Ectodermal cell (in vitro differentiated cells): ENCODE results near the gene FBXW11.

ENCODE experiments used
- H3K27ac ChIP-seq: 2 replicates; pipeline ENCODE4 v1.7.0; 2013; ENCODE audit warnings: mild to moderate bottlenecking, low read depth, low read length; ENCODE audit not compliant: insufficient read depth, poor library complexity, severe bottlenecking
- H3K27me3 ChIP-seq: 2 replicates; pipeline ENCODE4 v1.7.0; 2013; ENCODE audit warnings: mild to moderate bottlenecking, low read length; ENCODE audit not compliant: insufficient read depth, control insufficient read depth, poor library complexity, severe bottlenecking
- H3K36me3 ChIP-seq: one replicate; pipeline ENCODE4 v1.7.0; 2013; ENCODE audit warnings: low read length; ENCODE audit not compliant: control insufficient read depth, insufficient read depth
- H3K4me1 ChIP-seq: one replicate; pipeline ENCODE4 v1.7.0; 2013; ENCODE audit warnings: low read length; ENCODE audit not compliant: control insufficient read depth, insufficient read depth
- H3K4me3 ChIP-seq: 2 replicates; pipeline ENCODE4 v1.7.0; 2013; ENCODE audit warnings: low read depth, low read length, control low read depth; ENCODE audit not compliant: insufficient read depth
- H3K9me3 ChIP-seq: 2 replicates; pipeline ENCODE4 v1.7.0; 2013; ENCODE audit warnings: mild to moderate bottlenecking, low read length, moderate library complexity; ENCODE audit not compliant: control insufficient read depth
- WGBS, 2 experiments: methylation state at CpG; one replicate each; pipeline ENCODE4 v1.1.7; 2013; ENCODE audit warnings: missing lambda C conversion rate in 2 of 2; 5-methylcytosine and 5-hydroxymethylcytosine counted together

The FBXW11 gene

GRCh38 chr5:172048170-172048422 lies 41.7 kb upstream of the FBXW11 start:
- Histone ChIP-seq H3K4me3 (no peak overlapping the region), H3K27ac (no peak overlapping the region), H3K4me1 (no peaks in the 10 kb centered on the region), H3K36me3 (no peaks in the 10 kb centered on the region), H3K27me3 (no peaks in the 10 kb centered on the region), H3K9me3 (no peaks in the 10 kb centered on the region)
- WGBS, 2 experiments: 78 to 89% methylated on average over 1 of the region's 1 CpG

- 95 to 97% methylated on average over 4 of the region's 4 CpGs for WGBS, 2 experiments
- H3K4me1 ChIP-seq: no peaks in the 10 kb centered on the region
- no peaks in the 10 kb centered on the region for H3K9me3 ChIP-seq
- no peak overlapping the region for H3K4me3 ChIP-seq
- no peaks in the 10 kb centered on the region for H3K27me3 ChIP-seq
- H3K36me3 ChIP-seq: no peaks in the 10 kb centered on the region
- H3K27ac ChIP-seq: no peak overlapping the region
Observed at GRCh38 chr5:172046593-172046992, 40.2 kb upstream of the FBXW11 start.

GRCh38 chr5:172045315-172045632 lies 38.8 kb upstream of the FBXW11 start:
- no peaks in the 10 kb centered on the region for H3K27me3 ChIP-seq
- no peak overlapping the region for H3K4me3 ChIP-seq
- 88 to 92% methylated on average over 7 of the region's 7 CpGs for WGBS, 2 experiments
- H3K27ac ChIP-seq: no peak overlapping the region
- H3K9me3 ChIP-seq: no peaks in the 10 kb centered on the region
- H3K4me1 ChIP-seq: no peaks in the 10 kb centered on the region
- no peaks in the 10 kb centered on the region for H3K36me3 ChIP-seq

GRCh38 chr5:172044631-172045314 lies 38.3 kb upstream of the FBXW11 start:
- no peaks in the 10 kb centered on the region for H3K4me1 ChIP-seq
- WGBS, 2 experiments: 85 to 87% methylated on average over 14 of the region's 14 CpGs
- no peak overlapping the region for H3K4me3 ChIP-seq
- no peaks in the 10 kb centered on the region for H3K9me3 ChIP-seq
- no peaks in the 10 kb centered on the region for H3K27me3 ChIP-seq
- H3K27ac ChIP-seq: no peak overlapping the region
- H3K36me3 ChIP-seq: no peaks in the 10 kb centered on the region

GRCh38 chr5:172043865-172044264 lies 37.4 kb upstream of the FBXW11 start:
- no peaks in the 10 kb centered on the region for H3K36me3 ChIP-seq
- no peaks in the 10 kb centered on the region for H3K9me3 ChIP-seq
- H3K27me3 ChIP-seq: no peaks in the 10 kb centered on the region
- no peak overlapping the region for H3K4me3 ChIP-seq
- WGBS, 2 experiments: 93 to 95% methylated on average over 13 of the region's 13 CpGs
- H3K27ac ChIP-seq: no peak overlapping the region
- H3K4me1 ChIP-seq: no peaks in the 10 kb centered on the region

- Histone ChIP-seq H3K27me3 (no peaks in the 10 kb centered on the region), H3K36me3 (no peaks in the 10 kb centered on the region), H3K27ac (no peak overlapping the region), H3K9me3 (no peaks in the 10 kb centered on the region), H3K4me1 (no peaks in the 10 kb centered on the region), H3K4me3 (no peak overlapping the region)
- WGBS, 2 experiments: 93 to 95% methylated on average over 13 of the region's 13 CpGs
Observed at GRCh38 chr5:172042183-172042582, 35.7 kb upstream of the FBXW11 start.

- Histone ChIP-seq H3K9me3 (no peaks in the 10 kb centered on the region), H3K4me1 (no peaks in the 10 kb centered on the region), H3K27ac (no peak overlapping the region), H3K36me3 (no peaks in the 10 kb centered on the region), H3K4me3 (no peak overlapping the region), H3K27me3 (no peaks in the 10 kb centered on the region)
- WGBS, 2 experiments: 87 to 93% methylated on average over 3 of the region's 3 CpGs
Observed at GRCh38 chr5:172038167-172038566, 31.7 kb upstream of the FBXW11 start.

- H3K27ac ChIP-seq: no peak overlapping the region
- no peaks in the 10 kb centered on the region for H3K27me3 ChIP-seq
- no peaks in the 10 kb centered on the region for H3K9me3 ChIP-seq
- no peak overlapping the region for H3K4me3 ChIP-seq
- no peaks in the 10 kb centered on the region for H3K36me3 ChIP-seq
- no peaks in the 10 kb centered on the region for H3K4me1 ChIP-seq
- 71 to 75% methylated on average over 2 of the region's 2 CpGs for WGBS, 2 experiments
Observed at GRCh38 chr5:172035049-172035448, 28.6 kb upstream of the FBXW11 start.

- WGBS, 2 experiments: 92 to 97% methylated on average over 4 of the region's 4 CpGs
- no peaks in the 10 kb centered on the region for H3K9me3 ChIP-seq
- H3K4me1 ChIP-seq: no peaks in the 10 kb centered on the region
- H3K4me3 ChIP-seq: no peak overlapping the region
- no peaks in the 10 kb centered on the region for H3K36me3 ChIP-seq
- H3K27ac ChIP-seq: no peak overlapping the region
- no peaks in the 10 kb centered on the region for H3K27me3 ChIP-seq
Observed at GRCh38 chr5:172031894-172032461, 25.5 kb upstream of the FBXW11 start.

- no peaks in the 10 kb centered on the region for H3K4me1 ChIP-seq
- no peaks in the 10 kb centered on the region for H3K36me3 ChIP-seq
- H3K4me3 ChIP-seq: no peak overlapping the region
- H3K27ac ChIP-seq: no peak overlapping the region
- H3K9me3 ChIP-seq: no peaks in the 10 kb centered on the region
- no peaks in the 10 kb centered on the region for H3K27me3 ChIP-seq
Observed at GRCh38 chr5:172029876-172030275, 23.4 kb upstream of the FBXW11 start.

GRCh38 chr5:172028167-172028566 lies 21.7 kb upstream of the FBXW11 start:
- H3K27me3 ChIP-seq: no peaks in the 10 kb centered on the region
- no peaks in the 10 kb centered on the region for H3K9me3 ChIP-seq
- no peak overlapping the region for H3K27ac ChIP-seq
- H3K36me3 ChIP-seq: no peaks in the 10 kb centered on the region
- H3K4me1 ChIP-seq: no peaks in the 10 kb centered on the region
- no peak overlapping the region for H3K4me3 ChIP-seq
- 85 to 94% methylated on average over 4 of the region's 4 CpGs for WGBS, 2 experiments
